ENCODE data around the gene VSTM2B.
"Not testable (repeated sequence)": the region's sequence is repeated elsewhere in the genome, so short reads cannot be mapped to it uniquely, and the experiment has no call there.

The VSTM2B gene

DNA sequence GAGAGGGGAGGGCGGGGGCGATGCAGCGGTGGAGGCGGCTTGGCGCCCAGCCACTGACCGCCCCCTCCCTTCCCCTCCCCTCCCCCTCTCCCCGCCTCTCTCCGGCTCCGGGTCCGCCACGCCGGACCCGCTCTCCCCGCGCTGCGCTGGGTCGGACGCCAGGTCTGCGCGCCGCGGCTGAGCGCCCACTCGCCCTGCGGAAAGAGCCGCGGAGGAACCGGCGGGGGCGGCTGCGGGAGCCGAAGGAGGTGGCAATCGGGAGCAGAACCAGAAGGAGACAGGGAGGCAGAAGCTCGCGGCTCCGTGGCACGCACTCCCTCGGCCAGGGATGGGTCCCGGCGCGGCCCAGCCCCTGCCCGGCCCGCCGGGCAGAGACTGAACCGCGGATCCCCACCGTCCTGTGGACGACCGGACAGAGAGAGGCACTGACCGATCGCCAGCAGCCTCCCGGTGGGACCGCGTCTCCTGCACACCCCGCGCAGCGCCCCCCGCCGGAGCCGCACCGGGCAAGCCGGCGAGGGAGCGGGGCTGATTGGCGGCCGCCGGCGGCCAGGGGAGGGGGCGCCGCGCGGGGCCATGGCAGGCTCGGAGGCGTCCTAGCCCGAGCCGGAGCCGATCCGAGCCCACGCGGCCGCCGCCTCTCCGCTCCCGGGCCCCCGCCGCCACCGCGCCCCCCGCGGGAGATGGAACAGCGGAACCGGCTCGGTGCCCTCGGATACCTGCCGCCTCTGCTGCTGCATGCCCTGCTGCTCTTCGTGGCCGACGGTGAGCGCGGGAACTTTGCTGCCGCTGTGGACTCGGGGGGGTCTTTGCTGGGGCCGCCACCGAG lies at the start of gene VSTM2B:
VSTM2B (plus strand) TSS at position 94 of the 829 bp plus-strand sequence; CDS start at position 684, 590 bp downstream.
- no peak for DNase-seq

DNA sequence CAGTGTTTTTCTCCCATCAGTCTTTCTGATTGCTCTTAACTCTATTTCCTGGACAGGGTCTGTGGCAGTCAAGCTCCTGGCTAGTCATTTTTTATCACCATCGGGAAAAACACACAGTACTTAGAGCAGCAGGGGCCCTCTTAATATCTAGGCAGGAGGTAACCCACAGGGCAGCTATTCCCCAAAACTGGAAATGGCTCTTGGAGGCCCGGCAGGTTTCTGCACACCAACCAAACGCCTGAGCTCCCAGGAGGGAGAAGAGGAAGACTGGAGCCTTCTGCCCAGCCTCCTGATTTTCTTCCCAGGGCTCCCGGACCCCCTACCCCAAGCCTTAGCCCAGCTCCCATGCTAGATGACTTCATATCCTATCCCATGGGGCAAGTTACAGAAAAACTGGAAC lies 49.3 kb upstream of the VSTM2B start:
- DNase-seq: no peak

DNA sequence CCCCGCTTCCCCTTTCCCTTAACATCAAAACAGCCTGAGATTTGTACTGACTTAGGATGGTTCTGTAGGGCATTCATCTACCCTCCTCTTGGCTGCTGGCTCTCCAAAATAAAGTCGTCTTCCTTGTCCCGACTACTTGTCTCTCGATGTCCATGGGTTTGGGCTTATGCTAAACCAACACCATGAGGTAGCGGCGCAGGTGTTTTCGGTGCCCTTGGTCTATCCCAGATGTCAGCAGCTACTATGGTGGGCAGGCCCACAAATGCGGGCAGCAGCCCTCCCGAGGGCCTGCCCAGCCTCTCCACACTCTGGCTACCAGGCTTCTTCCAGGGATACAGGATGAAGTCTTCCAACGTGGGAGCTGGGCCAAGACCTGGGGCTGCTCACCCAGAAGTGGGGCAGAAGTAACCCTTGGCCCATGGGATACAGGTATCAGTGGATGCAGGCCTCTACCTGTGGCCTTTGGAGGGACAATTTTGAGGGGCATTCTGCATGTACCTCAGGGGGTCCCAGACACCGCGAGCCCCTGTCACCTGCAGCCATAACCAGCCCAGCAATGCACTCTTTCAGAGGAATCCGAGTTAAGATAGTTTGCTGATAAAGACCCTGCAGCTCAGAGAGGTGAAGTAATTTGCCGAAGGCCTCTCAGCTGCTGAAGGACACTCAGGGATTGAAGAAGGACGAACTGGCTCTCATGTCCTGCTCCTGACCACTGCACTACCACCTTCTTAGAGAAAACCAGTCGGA lies 47.8 kb upstream of the VSTM2B start:
- DNase-seq: no peak

DNA sequence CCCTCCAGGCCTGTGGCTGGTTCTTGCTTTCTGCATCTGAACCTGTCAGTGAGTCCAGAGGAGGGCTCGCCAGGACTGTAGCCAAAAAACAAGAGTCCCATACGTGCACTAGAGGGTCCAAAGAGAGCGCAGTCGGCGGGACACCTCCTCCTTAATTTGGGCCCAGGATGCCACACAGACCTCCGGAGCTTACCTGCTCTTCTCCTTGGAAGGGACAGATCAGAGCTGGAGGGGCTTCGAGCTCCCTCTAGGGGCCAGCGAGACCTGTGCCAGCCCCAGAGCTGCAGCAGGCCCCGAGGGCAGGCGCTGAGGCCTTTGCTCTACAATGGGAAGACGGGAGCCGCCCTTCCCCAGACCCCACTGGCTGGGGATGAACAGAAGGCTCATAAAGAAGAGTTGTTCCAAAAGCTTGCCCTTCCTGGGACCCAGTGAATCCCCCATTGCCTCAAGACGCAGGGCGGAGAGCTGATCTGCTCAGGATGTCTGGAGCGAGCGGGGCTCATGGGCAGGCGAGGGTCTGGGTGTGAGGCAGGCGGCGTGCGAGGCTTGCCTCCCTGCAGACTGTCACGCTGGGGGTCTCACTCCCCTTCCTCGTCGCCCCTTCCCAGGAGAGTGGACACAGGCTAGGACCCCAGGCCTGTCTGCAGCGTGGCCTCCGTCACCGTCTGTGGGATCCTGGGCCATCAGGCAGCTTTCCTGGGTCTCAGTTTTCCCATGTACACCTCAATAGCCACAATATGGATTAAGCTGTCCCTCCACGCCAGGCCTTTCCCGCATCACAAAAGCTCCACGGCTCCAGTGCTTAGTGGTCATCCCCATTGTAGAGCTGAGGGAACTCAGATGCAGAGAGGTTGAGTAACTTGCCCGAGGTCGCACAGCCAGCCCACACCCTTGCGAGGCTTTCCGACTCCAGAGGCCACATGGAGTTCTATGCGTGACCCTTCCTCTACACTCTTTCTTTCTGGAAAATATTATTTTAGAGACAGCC lies 46.9 kb upstream of the VSTM2B start:
- peak; percentile 59 for DNase-seq

DNA sequence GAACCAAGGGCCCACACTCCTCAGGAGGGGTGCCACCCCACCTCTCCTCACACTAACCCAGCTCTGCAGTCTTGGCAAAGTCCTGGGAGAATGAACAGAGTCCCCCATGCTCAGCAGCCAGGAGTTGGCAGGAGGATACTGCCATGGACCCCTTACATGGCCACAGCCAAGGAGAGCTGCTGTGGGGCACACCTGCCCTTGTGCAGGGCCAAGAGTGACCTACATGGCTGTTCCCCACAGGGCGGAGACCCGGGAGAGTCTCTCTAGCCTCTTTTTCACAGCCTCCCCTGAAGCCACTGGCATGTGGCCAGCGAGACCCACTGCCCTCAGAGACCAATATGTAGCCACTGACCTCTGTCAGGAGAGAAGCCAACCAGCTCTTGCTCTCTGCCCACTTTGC lies 45.9 kb upstream of the VSTM2B start:
- no peak for DNase-seq

DNA sequence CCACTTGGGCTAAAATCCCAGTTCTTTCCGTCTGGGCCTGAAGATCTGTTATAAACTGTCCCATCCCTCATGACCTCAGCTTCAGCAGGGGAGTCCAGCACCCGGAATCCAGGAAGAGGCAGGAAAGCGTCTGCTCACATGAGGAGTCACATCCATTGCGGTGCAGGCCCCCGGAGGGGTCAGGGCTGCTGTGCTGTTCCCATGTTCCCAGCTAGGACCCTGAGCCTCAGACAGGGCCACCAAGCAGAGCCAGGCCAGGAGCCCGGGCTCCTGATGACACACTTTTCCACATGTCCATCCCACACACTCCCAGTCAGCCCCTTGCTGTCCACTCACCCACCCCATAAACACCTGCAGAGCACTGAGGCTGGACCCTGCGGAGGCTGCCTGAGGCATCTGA lies 45.3 kb upstream of the VSTM2B start:
- no peak for DNase-seq

DNA sequence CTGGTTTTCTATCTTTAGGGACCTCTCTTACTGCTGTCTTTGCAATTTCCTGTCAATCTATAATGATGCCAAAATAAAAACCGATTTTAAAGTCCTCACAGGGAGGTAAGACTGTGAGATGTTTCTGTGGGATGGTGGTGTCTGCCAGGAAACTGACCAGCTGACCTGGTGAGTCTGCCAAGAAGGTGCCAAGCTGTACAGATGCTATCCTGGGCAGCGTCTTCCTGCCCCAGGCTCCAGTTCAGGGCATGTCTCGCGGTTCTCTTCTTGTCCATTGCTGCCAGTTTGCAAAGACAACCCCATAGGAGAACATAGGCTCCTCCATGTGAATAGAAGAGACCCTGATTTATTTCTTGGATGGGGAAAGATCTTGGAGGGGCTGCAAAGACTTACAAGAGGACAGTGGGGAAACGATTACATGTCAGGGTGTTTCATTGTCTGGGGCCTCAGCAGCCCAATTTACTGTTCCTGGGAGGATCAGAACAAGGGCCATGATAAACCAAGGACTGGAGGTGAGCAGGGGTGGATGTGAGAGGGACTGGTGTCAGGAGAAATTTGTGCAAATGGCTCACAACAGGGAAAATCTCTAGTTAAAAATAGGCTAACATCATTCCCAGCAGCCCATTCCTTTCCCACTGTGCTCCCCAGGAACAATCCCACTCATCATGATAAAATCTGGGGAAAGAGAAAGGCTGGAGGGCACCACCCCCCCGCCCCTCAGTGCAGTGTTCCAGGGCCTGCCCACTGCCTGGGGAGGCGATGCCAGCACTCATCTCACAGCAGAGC lies 42.7 kb upstream of the VSTM2B start:
- no peak for DNase-seq

DNA sequence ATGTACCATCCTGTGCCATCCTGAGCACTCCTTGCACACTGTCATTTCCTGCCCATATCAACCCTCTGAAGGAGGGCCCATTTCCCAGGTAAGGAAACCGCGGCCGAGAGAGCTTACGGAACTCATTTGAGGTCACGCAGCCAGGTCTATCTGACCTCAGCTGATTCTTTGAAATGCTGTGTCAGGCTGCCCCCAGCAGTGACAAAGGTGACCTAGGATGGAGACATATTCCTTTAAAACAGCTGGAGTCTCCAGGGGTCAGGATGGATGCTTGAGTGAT lies 42.2 kb upstream of the VSTM2B start:
- no peak for DNase-seq

DNA sequence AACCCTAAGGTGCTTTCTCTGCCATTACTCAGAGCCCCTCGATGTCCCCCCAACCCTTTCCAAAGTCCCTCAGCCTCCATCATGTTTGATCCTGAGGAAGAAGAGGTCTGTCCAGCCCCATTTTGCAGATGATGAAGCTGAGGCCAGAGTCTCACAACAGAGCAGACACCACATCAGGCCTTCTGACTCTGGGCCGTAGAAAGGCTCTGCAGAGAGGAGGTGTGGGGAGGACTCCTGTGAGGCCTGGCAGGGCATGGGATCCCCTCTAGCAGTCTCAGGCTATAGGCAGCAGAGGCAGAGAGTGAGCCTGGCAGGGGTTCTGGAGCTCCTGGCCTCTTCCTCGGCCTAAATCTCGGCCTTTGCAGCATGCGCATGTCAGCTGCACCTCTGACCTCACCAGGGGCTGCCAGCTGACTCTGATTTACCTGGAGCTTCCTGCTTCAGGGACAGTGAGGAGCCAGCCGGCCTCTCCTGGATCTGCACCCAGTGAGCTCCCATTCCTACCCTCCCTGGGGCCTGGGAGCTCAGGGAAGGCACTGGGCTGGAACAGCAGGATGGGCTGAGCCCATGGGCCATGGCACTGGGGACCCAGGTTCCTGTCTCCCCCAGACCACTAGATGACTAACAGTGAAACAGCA lies 41.7 kb upstream of the VSTM2B start:
- DNase-seq: no peak

- DNase-seq: no peak
Measured at GRCh38 chr19:29484876-29485275, 40.9 kb upstream of the VSTM2B start.

DNA sequence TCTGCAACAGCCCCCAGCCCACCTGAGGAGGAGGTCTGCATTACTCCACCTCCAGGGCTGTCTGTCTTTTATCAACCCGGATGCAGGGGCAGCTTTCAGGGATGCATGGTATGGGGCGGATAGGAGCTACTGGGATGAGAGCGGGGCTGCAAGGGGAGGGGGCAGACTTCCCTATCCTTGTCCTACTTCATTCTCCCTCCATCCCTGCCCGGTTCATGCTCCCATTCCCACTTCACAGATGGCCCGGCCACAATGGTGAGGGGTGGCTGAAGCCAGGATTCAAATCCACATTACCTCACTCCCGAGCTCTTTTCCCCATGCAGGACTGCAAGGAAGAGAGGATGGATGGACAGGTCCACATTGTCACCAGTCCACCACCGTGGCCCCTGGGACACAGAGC lies 40.5 kb upstream of the VSTM2B start:
- no peak for DNase-seq

GRCh38 chr19:29486961-29487360 lies 38.8 kb upstream of the VSTM2B start:
- not testable (repeated sequence) for DNase-seq

- no peak for DNase-seq
Measured at GRCh38 chr19:29487432-29487831, 38.4 kb upstream of the VSTM2B start.

DNA sequence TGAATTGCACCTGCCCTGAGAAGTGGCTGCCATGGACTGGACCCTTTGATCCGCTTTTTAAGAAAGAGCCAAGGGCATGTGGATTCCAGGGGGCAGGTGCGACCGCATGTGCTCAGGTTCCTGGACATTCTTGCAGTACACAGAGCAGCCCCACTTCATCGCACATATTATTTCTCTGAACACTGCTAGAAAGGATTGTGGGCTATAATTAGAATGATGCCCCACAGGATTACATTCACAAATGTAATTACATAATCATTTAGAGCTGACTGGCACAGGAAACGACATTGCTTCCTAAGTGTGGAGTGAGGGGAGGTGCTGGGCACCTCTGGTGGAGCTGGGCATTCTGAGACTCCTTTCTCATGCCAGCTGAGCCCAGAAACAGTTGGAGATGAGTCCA lies 37.5 kb upstream of the VSTM2B start:
- no peak for DNase-seq

- peak; percentile 16 for DNase-seq
Measured at GRCh38 chr19:29489172-29489951, 36.4 kb upstream of the VSTM2B start.

GRCh38 chr19:29491491-29491890 lies 34.3 kb upstream of the VSTM2B start:
- DNase-seq: no peak

DNA sequence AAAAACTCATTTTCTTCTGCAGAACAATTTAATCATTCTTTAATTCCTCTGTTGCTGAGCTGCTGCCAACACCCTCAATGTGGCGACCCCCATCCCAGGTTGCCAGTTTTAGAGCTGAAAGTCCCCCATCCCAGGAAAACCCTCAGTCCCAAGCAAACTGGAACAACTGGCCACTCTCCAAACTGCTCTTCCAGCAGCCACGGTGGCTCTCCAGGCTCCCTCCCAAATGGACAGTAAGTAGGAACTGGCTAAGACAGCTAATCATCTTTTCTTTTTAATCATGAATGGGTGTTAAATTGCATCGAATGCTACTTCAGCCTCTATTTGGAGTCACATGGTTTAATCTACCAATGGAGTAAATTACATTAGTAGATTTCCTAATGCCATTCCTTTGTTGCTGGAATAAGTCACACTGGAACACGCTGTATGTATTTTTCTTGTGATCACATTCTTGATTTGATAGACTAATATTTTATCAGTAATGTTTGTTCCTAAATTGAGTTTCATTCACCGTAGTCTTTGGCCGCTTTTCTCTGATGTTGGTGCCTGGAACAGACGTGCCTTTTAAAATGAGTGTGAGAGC lies 33.7 kb upstream of the VSTM2B start:
- DNase-seq: no peak

DNA sequence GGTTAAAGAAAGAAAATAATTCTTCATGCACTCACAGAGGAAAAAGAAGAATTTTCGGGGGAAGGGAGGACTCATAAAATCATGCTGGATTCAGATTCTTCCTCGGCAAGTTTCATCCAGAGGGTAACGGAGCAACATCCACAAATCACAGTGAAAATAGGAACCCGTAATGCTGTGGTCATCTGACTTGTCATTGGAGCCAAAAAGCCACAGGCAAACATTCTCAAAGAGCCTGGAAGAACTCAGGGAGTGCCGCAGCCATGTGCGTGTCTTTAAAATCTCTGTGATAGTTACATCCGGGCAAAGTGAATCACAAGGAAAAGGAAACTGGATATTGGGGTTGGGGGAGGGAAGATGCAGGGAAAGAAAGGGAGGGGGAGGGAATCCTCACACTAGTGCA lies 33.0 kb upstream of the VSTM2B start:
- DNase-seq: no peak

GRCh38 chr19:29495091-29495490 lies 30.7 kb upstream of the VSTM2B start:
- no peak for DNase-seq

GRCh38 chr19:29495901-29496441 lies 29.8 kb upstream of the VSTM2B start:
- DNase-seq: no peak
